ENCODE results near the gene RBPJ. TPM values are rescaled to one million over a fixed set of nuclear protein-coding genes. Genes with fewer than 3 reads are reported as not detected.

The RBPJ gene
- total RNA-seq, 4 donors from 2014 or later = 28.7 to 65.6 (median 37.1) TPM

- Histone ChIP-seq H3K4me3 (no peak overlapping the region), H3K27ac (no peak overlapping the region), H3K36me3 (peaks cover 0 to 30% (median 4%) of the 10 kb centered on the region in 3 donors), H3K27me3 (no peaks in the 10 kb centered on the region), H3K4me1 (peaks cover 0 to 25% (median 0%) of the 10 kb centered on the region in 3 donors), H3K9me3 (peaks cover 0 to 13% (median 10%) of the 10 kb centered on the region in 3 donors)
- DNase-seq = no peak
- TF ChIP-seq CTCF (IDR thresholded peaks at IDR 0.05) = no peak
- TF ChIP-seq POLR2A (IDR thresholded peaks at IDR 0.05) = no peak
- intact Hi-C loops (cut with DNase I) = loop anchor here (5.0 kb wide), 1 partner anchor 75 kb away; no protein-coding TSS in a partner anchor
- WGBS, 2 donors = 97 to 100% methylated on average over 1 of the region's 1 CpG
Observed at GRCh38 chr4:26407476-26407875, 86.7 kb downstream of the RBPJ start.

GRCh38 chr4:26410385-26411293 lies 89.8 kb downstream of the RBPJ start:
- Histone ChIP-seq H3K27me3 (no peaks in the 10 kb centered on the region), H3K27ac (no peak overlapping the region), H3K4me1 (peaks cover 0 to 31% (median 0%) of the 10 kb centered on the region in 3 donors), H3K9me3 (peaks cover 0 to 13% (median 10%) of the 10 kb centered on the region in 3 donors), H3K4me3 (no peak overlapping the region), H3K36me3 (peaks cover 0 to 43% (median 4%) of the 10 kb centered on the region in 3 donors)
- no peak for DNase-seq
- TF ChIP-seq CTCF (IDR thresholded peaks at IDR 0.05) (peak in 5 of 6 experiments; percentile 45 to 79 (median 57)), POLR2A (IDR thresholded peaks at IDR 0.05) (no peak)
- WGBS, 2 donors = 4% methylated on average over 2 of the region's 2 CpGs
- intact Hi-C loops (cut with DNase I) = no loop called here

- intact Hi-C loops (cut with DNase I) = no loop called here
- WGBS, 2 donors = 59 to 60% methylated on average over 7 of the region's 7 CpGs
- Histone ChIP-seq H3K27me3 (no peaks in the 10 kb centered on the region), H3K4me1 (peaks cover 0 to 31% (median 0%) of the 10 kb centered on the region in 3 donors), H3K9me3 (no peaks in the 10 kb centered on the region), H3K27ac (peak overlapping the region in 2 of 4 donors; percentile 14 to 22), H3K4me3 (no peak overlapping the region), H3K36me3 (peaks cover 0 to 41% (median 0%) of the 10 kb centered on the region in 3 donors)
- no peak for DNase-seq
- no peak for TF ChIP-seq CTCF (IDR thresholded peaks at IDR 0.05)
- no peak for TF ChIP-seq POLR2A (IDR thresholded peaks at IDR 0.05)
Observed at GRCh38 chr4:26412381-26413372, 91.9 kb downstream of the RBPJ start.

- Histone ChIP-seq H3K36me3 (peaks cover 0 to 32% (median 0%) of the 10 kb centered on the region in 3 donors), H3K4me3 (no peak overlapping the region), H3K4me1 (peaks cover 0 to 31% (median 0%) of the 10 kb centered on the region in 3 donors), H3K9me3 (no peaks in the 10 kb centered on the region), H3K27me3 (no peaks in the 10 kb centered on the region), H3K27ac (no peak overlapping the region)
- 76 to 88% methylated on average over 3 of the region's 3 CpGs for WGBS, 2 donors
- DNase-seq = no peak
- TF ChIP-seq POLR2A (IDR thresholded peaks at IDR 0.05) = no peak
- TF ChIP-seq CTCF (IDR thresholded peaks at IDR 0.05) = no peak
- intact Hi-C loops (cut with DNase I) = no loop called here
Observed at GRCh38 chr4:26413582-26413981, 92.8 kb downstream of the RBPJ start.

Measured in esophagus squamous epithelium (tissue), 5 donors.